Limb (tissue), 2 donors: ENCODE measurements around the gene RHOT2.

Experiments
- DNase-seq, 2 donors: peaks; one replicate each; pipeline ENCODE4 v3.0.0-alpha.2; 2016; ENCODE audit errors: extremely low spot score in 2 of 2

The RHOT2 gene

GRCh38 chr16:667780-668518, at the start of gene RHOT2:
TSS of gene RHOT2 (plus strand) at chr16:668132. CDS start at chr16:668200, 68 bp downstream.
- peak; percentile 92 to 96 for DNase-seq

- no peak for DNase-seq
These were observed 48.3 kb upstream of the RHOT2 start for GRCh38 chr16:619476-620100.

GRCh38 chr16:620700-621525, 47.0 kb upstream of the RHOT2 start:
- no peak for DNase-seq

- DNase-seq, result peak in 1 of 2 donors; percentile 32
These were observed 46.3 kb upstream of the RHOT2 start for GRCh38 chr16:621526-622105.

- DNase-seq, result no peak
These were observed 45.0 kb upstream of the RHOT2 start for GRCh38 chr16:622920-623280.

- DNase-seq, result no peak
These were observed 43.3 kb upstream of the RHOT2 start for GRCh38 chr16:624526-625070.

GRCh38 chr16:625117-625976, 42.6 kb upstream of the RHOT2 start:
- no peak for DNase-seq

- no peak for DNase-seq
These were observed 41.8 kb upstream of the RHOT2 start for GRCh38 chr16:625977-626765.

- no peak for DNase-seq
These were observed 41.0 kb upstream of the RHOT2 start for GRCh38 chr16:626787-627453.

- DNase-seq, result peak in 1 of 2 donors; percentile 41
These were observed 40.3 kb upstream of the RHOT2 start for GRCh38 chr16:627454-628239.

- DNase-seq, result peak in 1 of 2 donors; percentile 34
These were observed 39.4 kb upstream of the RHOT2 start for GRCh38 chr16:628321-629061.

- peak in 1 of 2 donors; percentile 64 for DNase-seq
These were observed 38.6 kb upstream of the RHOT2 start for GRCh38 chr16:629185-629832.

- DNase-seq, result peak in 1 of 2 donors; percentile 37
These were observed 38.1 kb upstream of the RHOT2 start for GRCh38 chr16:629833-630248.

- DNase-seq, result peak in 1 of 2 donors; percentile 55
These were observed 37.6 kb upstream of the RHOT2 start for GRCh38 chr16:630249-630814.

- DNase-seq, result peak in 1 of 2 donors; percentile 48
These were observed 37.0 kb upstream of the RHOT2 start, which contains the start of gene WFIKKN1 for GRCh38 chr16:630815-631405. TSS of gene WFIKKN1 (plus strand) at chr16:630985. CDS start at chr16:631254, 269 bp downstream.

GRCh38 chr16:631808-632358, 36.0 kb upstream of the RHOT2 start:
- no peak for DNase-seq
